ENCODE results near the gene DCTPP1. TPM values are rescaled to one million over a fixed set of nuclear protein-coding genes. Genes with fewer than 3 reads are reported as not detected.
"Not testable (repeated sequence)": the region's sequence is repeated elsewhere in the genome, so short reads cannot be mapped to it uniquely, and the experiment has no call there.

DCTPP1 gene
- total RNA-seq, 2 experiments from 2014 or later, result 98.4 to 105 TPM

- ATAC-seq (peak; percentile 15), DNase-seq (no peak)
- intact Hi-C loops (cut with micrococcal nuclease), result loop anchor here (5.0 kb wide), 1 partner anchor 33 kb away; no protein-coding TSS in a partner anchor
- Mint-ChIP-seq H3K4me3 (peak overlapping the region; percentile 12), H3K4me1 (ENCODE audit: low read depth) (peaks cover 48% of the 10 kb centered on the region), H3K27ac (peak overlapping the region; percentile 96), H3K36me3 (ENCODE audit: low read depth) (peaks cover 26% of the 10 kb centered on the region), H3K9me3 (peaks cover 1% of the 10 kb centered on the region), H3K27me3 (no peaks in the 10 kb centered on the region)
- ChIA-PET CTCF (interaction anchor here (1.0 to 7.5 kb wide), 4 partner anchors 10 to 20 kb away, joined by 3 to 52 read pairs (median 6); no protein-coding TSS in a partner anchor), POLR2A (interaction anchor here (0.6 to 11.5 kb wide), 9 partner anchors 15 to 189 kb away, joined by 3 to 280 read pairs (median 4); partner anchors contain the start of genes DCTPP1, SEPHS2 and ZNF689)
- TF ChIP-seq CTCF (IDR thresholded peaks at IDR 0.05), result no peak
Observed at GRCh38 chr16:30470170-30470512, 40.3 kb upstream of the DCTPP1 start.

- intact Hi-C loops (cut with micrococcal nuclease), result no loop called here
- peaks cover 3% of the 10 kb centered on the region for H3K36me3 Mint-ChIP-seq (ENCODE audit: low read depth)
- peaks cover 44% of the 10 kb centered on the region for H3K4me1 Mint-ChIP-seq (ENCODE audit: low read depth)
- peaks cover 1% of the 10 kb centered on the region for H3K9me3 Mint-ChIP-seq
- no peaks in the 10 kb centered on the region for H3K27me3 Mint-ChIP-seq
- CTCF ChIA-PET, result interaction anchor here (1.3 kb wide), 1 partner anchor 13 kb away, joined by 3 read pairs; no protein-coding TSS in a partner anchor
- no peak overlapping the region for H3K4me3 Mint-ChIP-seq
- no peak for TF ChIP-seq CTCF (IDR thresholded peaks at IDR 0.05)
- H3K27ac Mint-ChIP-seq, result no peak overlapping the region
- POLR2A ChIA-PET, result interaction anchor here (0.6 to 1.6 kb wide), 2 partner anchors 9 to 659 kb away, joined by 4 to 9 read pairs; partner anchors contain the start of gene ITGAL
- DNase-seq (no peak), ATAC-seq (no peak)
Observed at GRCh38 chr16:30464078-30464477, 34.2 kb upstream of the DCTPP1 start.

GRCh38 chr16:30461426-30461825, 31.6 kb upstream of the DCTPP1 start:
- H3K9me3 Mint-ChIP-seq; DNase-seq; H3K4me3 Mint-ChIP-seq; intact Hi-C loops (cut with micrococcal nuclease); H3K36me3 Mint-ChIP-seq (ENCODE audit: low read depth); ATAC-seq; H3K27me3 Mint-ChIP-seq: not testable (repeated sequence)
- POLR2A ChIA-PET, result interaction anchor here (0.9 to 13.6 kb wide), 4 partner anchors 10 to 141 kb away, joined by 4 to 280 read pairs (median 4); partner anchors contain the start of gene ITGAL
- CTCF ChIA-PET, result interaction anchor here (0.7 kb wide), 1 partner anchor 12 kb away, joined by 3 read pairs; no protein-coding TSS in a partner anchor
- Mint-ChIP-seq H3K4me1 (ENCODE audit: low read depth) (peaks cover 64% of the 10 kb centered on the region), H3K27ac (peak overlapping the region; percentile 46)

GRCh38 chr16:30459456-30459855, 29.6 kb upstream of the DCTPP1 start:
- CTCF ChIA-PET, result interaction anchor here (0.9 to 4.7 kb wide), 7 partner anchors 11 to 76 kb away, joined by 3 to 55 read pairs (median 8); partner anchors contain the start of genes DCTPP1, ITGAL, SEPHS2 and ZNF747
- no peaks in the 10 kb centered on the region for H3K9me3 Mint-ChIP-seq
- H3K27ac Mint-ChIP-seq, result peak overlapping the region; percentile 98
- H3K4me1 Mint-ChIP-seq (ENCODE audit: low read depth), result peaks cover 62% of the 10 kb centered on the region
- TF ChIP-seq CTCF (IDR thresholded peaks at IDR 0.05), result no peak
- ATAC-seq, result no peak
- H3K36me3 Mint-ChIP-seq (ENCODE audit: low read depth), result peaks cover 2% of the 10 kb centered on the region
- H3K27me3 Mint-ChIP-seq, result no peaks in the 10 kb centered on the region
- DNase-seq, result no peak
- POLR2A ChIA-PET, result interaction anchor here (1.0 to 13.6 kb wide), 11 partner anchors 12 to 149 kb away, joined by 3 to 280 read pairs (median 4); partner anchors contain the start of genes DCTPP1, ITGAL and SEPHS2
- peak overlapping the region; percentile 62 for H3K4me3 Mint-ChIP-seq
- intact Hi-C loops (cut with micrococcal nuclease), result no loop called here

- peaks cover 67% of the 10 kb centered on the region for H3K4me1 Mint-ChIP-seq (ENCODE audit: low read depth)
- peak overlapping the region; percentile 98 for H3K27ac Mint-ChIP-seq
- peak; percentile 95 for ATAC-seq
- CTCF ChIA-PET, result interaction anchor here (0.8 to 4.7 kb wide), 8 partner anchors 8 to 76 kb away, joined by 3 to 55 read pairs (median 8); partner anchors contain the start of genes DCTPP1, ITGAL, SEPHS2 and ZNF747
- no peak for TF ChIP-seq CTCF (IDR thresholded peaks at IDR 0.05)
- peak; percentile 97 for DNase-seq
- intact Hi-C loops (cut with micrococcal nuclease), result loop anchor here (1.0 kb wide), 1 partner anchor 13 kb away; no protein-coding TSS in a partner anchor
- H3K27me3 Mint-ChIP-seq, result no peaks in the 10 kb centered on the region
- peak overlapping the region; percentile 62 for H3K4me3 Mint-ChIP-seq
- POLR2A ChIA-PET, result interaction anchor here (1.0 to 13.6 kb wide), 18 partner anchors 10 to 200 kb away, joined by 3 to 280 read pairs (median 4); partner anchors contain the start of genes FBRS, ITGAL and SEPHS2
- H3K36me3 Mint-ChIP-seq (ENCODE audit: low read depth), result peaks cover 2% of the 10 kb centered on the region
- H3K9me3 Mint-ChIP-seq, result no peaks in the 10 kb centered on the region
Observed at GRCh38 chr16:30458561-30459394, 28.9 kb upstream of the DCTPP1 start.

All from activated CD8-positive, alpha-beta T cell treated with anti-CD3 and anti-CD28 coated beads for 36 hours (primary cell).